Measurements from ENCODE around the gene HAPSTR1.

DNA sequence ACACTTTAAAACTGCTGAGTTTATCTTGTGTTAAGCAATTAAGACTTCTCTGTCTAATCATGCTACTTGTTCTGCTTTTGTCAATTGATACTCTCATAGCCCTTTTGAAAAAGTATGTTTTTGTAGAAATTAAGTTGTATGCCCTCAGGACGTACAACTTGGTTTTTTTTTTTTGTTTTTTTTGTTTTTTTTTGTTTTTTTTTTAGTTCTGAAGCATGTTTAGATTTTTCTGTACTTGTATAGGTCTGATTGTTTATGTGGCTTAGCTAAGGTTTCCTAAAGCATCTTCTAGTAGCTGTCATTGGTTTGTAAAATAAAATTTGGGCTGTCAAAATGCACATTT lies 21.4 kb downstream of the HAPSTR1 start:
- TF ChIP-seq, protein P1, sequence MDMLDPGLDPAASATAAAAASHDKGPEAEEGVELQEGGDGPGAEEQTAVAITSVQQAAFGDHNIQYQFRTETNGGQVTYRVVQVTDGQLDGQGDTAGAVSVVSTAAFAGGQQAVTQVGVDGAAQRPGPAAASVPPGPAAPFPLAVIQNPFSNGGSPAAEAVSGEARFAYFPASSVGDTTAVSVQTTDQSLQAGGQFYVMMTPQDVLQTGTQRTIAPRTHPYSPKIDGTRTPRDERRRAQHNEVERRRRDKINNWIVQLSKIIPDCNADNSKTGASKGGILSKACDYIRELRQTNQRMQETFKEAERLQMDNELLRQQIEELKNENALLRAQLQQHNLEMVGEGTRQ (IDR thresholded peaks at IDR 0.05): no peak
- TF ChIP-seq, protein P2, sequence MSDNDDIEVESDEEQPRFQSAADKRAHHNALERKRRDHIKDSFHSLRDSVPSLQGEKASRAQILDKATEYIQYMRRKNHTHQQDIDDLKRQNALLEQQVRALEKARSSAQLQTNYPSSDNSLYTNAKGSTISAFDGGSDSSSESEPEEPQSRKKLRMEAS (IDR thresholded peaks at IDR 0.05): no peak
- TF ChIP-seq MAFK (IDR thresholded peaks at IDR 0.05; ENCODE audit: partially characterized antibody) (no peak), ZC3H11A (IDR thresholded peaks at IDR 0.05) (no peak), FOSB (CRISPR knock-in tag; IDR thresholded peaks at IDR 0.05) (no peak), POLR2A (IDR thresholded peaks at IDR 0.05; ENCODE audit: low read length) (no peak), HOXB5 (CRISPR knock-in tag; IDR thresholded peaks at IDR 0.05) (no peak), SMC3 (IDR thresholded peaks at IDR 0.05) (no peak), CBX8 (IDR thresholded peaks at IDR 0.05) (no peak), BHLHE40 (IDR thresholded peaks at IDR 0.05; ENCODE audit: low read depth, low read length) (no peak)
- TF ChIP-seq, protein P3, sequence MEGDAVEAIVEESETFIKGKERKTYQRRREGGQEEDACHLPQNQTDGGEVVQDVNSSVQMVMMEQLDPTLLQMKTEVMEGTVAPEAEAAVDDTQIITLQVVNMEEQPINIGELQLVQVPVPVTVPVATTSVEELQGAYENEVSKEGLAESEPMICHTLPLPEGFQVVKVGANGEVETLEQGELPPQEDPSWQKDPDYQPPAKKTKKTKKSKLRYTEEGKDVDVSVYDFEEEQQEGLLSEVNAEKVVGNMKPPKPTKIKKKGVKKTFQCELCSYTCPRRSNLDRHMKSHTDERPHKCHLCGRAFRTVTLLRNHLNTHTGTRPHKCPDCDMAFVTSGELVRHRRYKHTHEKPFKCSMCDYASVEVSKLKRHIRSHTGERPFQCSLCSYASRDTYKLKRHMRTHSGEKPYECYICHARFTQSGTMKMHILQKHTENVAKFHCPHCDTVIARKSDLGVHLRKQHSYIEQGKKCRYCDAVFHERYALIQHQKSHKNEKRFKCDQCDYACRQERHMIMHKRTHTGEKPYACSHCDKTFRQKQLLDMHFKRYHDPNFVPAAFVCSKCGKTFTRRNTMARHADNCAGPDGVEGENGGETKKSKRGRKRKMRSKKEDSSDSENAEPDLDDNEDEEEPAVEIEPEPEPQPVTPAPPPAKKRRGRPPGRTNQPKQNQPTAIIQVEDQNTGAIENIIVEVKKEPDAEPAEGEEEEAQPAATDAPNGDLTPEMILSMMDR (IDR thresholded peaks at IDR 0.05): no peak
- TF ChIP-seq, protein P4, sequence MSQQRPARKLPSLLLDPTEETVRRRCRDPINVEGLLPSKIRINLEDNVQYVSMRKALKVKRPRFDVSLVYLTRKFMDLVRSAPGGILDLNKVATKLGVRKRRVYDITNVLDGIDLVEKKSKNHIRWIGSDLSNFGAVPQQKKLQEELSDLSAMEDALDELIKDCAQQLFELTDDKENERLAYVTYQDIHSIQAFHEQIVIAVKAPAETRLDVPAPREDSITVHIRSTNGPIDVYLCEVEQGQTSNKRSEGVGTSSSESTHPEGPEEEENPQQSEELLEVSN (IDR thresholded peaks at IDR 0.05; ENCODE audit: borderline replicate concordance, low read depth): no peak

Data from A549 (cell line).